SU-DHL-6 (cell line): ENCODE results near the gene IL6ST.

Source experiments
- H2AFZ ChIP-seq: fragments of 200-600 bp; sonication (generic); 2 replicates; pipeline ENCODE4 v1.6.1; 2014; ENCODE audit warnings: low read depth, mild to moderate bottlenecking, moderate library complexity, mixed read lengths, antibody characterized with exemption, low read length; ENCODE audit not compliant: severe bottlenecking
- H3F3A ChIP-seq: fragments of 200-600 bp; shearing (Covaris generic); 2 replicates; pipeline ENCODE4 v1.6.0; 2016; ENCODE audit warnings: antibody characterized with exemption, mild to moderate bottlenecking; ENCODE audit not compliant: insufficient read depth
- H3K27ac ChIP-seq: fragments of 200-600 bp; sonication (generic); 2 replicates; pipeline ENCODE4 v1.5.1; 2016; ENCODE audit warnings: low read depth, mild to moderate bottlenecking, low read length, moderate library complexity, mixed read lengths
- H3K27me3 ChIP-seq: fragments of 200-600 bp; sonication (generic), shearing (Covaris generic); 2 replicates; pipeline ENCODE4 v1.6.0; 2014; ENCODE audit warnings: mild to moderate bottlenecking, low read length
- H3K36me3 ChIP-seq: fragments of 200-600 bp; sonication (generic); 2 replicates; pipeline ENCODE4 v1.6.1; 2014; ENCODE audit warnings: mild to moderate bottlenecking, low read length, mixed read lengths
- H3K4me2 ChIP-seq: fragments of 300-600, 200-600 bp; shearing (Covaris generic), sonication (generic); 2 replicates; pipeline ENCODE4 v1.6.0; 2014; ENCODE audit warnings: low read length, low read depth, mild to moderate bottlenecking; ENCODE audit not compliant: poor library complexity, severe bottlenecking
- H3K4me3 ChIP-seq: fragments of 200-600 bp; sonication (generic); 2 replicates; pipeline ENCODE4 v1.5.1; 2014; ENCODE audit warnings: antibody characterized with exemption, low read length, mild to moderate bottlenecking, mixed read lengths; ENCODE audit not compliant: insufficient read depth, poor library complexity, severe bottlenecking
- H3K79me2 ChIP-seq: fragments of 200-600 bp; sonication (generic); 2 replicates; pipeline ENCODE4 v1.6.1; 2014; ENCODE audit warnings: mild to moderate bottlenecking, low read length, moderate library complexity; ENCODE audit not compliant: insufficient read depth
- H3K9ac ChIP-seq: fragments of 200-600 bp; sonication (generic); 2 replicates; pipeline ENCODE4 v1.7.0; 2014; ENCODE audit warnings: mild to moderate bottlenecking, low read length
- H3K9me2 ChIP-seq: fragments of 200-600 bp; sonication (generic); replicated peaks from 2 replicates; pipeline ENCODE4 v1.6.1; 2014; ENCODE audit warnings: low read length; ENCODE audit not compliant: insufficient read depth
- H3K9me3 ChIP-seq: fragments of 200-600 bp; sonication (generic); 2 replicates; pipeline ENCODE4 v1.6.1; 2014; ENCODE audit warnings: low read length, mixed read lengths; ENCODE audit not compliant: insufficient read depth
- H4K20me1 ChIP-seq: fragments of 200-600 bp; sonication (generic); 2 replicates; pipeline ENCODE4 v1.6.1; 2014; ENCODE audit warnings: low read depth, mild to moderate bottlenecking, antibody characterized with exemption, low read length, moderate library complexity, mixed read lengths
- EZH2phosphoT487 ChIP-seq: fragments of 200-600 bp; sonication (generic), shearing (Covaris generic); conservative IDR thresholded peaks from 2 replicates; pipeline ENCODE4 v1.6.1; 2018; ENCODE audit warnings: mild to moderate bottlenecking, antibody characterized with exemption, low read length, moderate library complexity, mixed read lengths
- TF ChIP-seq, protein P1 (sequence below): fragments of 200-600 bp; sonication (generic); IDR thresholded peaks from one replicate; pipeline ENCODE4 v1.5.1; 2017; ENCODE audit warnings: antibody characterized with exemption, mild to moderate bottlenecking, low read length, moderate library complexity; ENCODE audit not compliant: insufficient read depth, poor library complexity, severe bottlenecking

Gene IL6ST

GRCh38 chr5:55997742-55998351 lies 3.1 kb upstream of the IL6ST start:
- TF ChIP-seq EZH2phosphoT487 = no peak
- TF ChIP-seq, protein P1, sequence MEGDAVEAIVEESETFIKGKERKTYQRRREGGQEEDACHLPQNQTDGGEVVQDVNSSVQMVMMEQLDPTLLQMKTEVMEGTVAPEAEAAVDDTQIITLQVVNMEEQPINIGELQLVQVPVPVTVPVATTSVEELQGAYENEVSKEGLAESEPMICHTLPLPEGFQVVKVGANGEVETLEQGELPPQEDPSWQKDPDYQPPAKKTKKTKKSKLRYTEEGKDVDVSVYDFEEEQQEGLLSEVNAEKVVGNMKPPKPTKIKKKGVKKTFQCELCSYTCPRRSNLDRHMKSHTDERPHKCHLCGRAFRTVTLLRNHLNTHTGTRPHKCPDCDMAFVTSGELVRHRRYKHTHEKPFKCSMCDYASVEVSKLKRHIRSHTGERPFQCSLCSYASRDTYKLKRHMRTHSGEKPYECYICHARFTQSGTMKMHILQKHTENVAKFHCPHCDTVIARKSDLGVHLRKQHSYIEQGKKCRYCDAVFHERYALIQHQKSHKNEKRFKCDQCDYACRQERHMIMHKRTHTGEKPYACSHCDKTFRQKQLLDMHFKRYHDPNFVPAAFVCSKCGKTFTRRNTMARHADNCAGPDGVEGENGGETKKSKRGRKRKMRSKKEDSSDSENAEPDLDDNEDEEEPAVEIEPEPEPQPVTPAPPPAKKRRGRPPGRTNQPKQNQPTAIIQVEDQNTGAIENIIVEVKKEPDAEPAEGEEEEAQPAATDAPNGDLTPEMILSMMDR = no peak
- Histone ChIP-seq H3K79me2 (no peaks in the 10 kb centered on the region), H3K9me2 (no peaks in the 10 kb centered on the region), H3K27me3 (no peaks in the 10 kb centered on the region), H4K20me1 (no peaks in the 10 kb centered on the region), H3K9me3 (no peaks in the 10 kb centered on the region), H3F3A (0 out of 2 replicates have a peak, but pooled peaks cover 4% of the 10 kb centered on the region), H3K9ac (no peak overlapping the region), H3K4me2 (no peak overlapping the region), H3K4me3 (no peak overlapping the region), H3K36me3 (no peaks in the 10 kb centered on the region), H3K27ac (no peak overlapping the region), H2AFZ (no peak overlapping the region)

DNA sequence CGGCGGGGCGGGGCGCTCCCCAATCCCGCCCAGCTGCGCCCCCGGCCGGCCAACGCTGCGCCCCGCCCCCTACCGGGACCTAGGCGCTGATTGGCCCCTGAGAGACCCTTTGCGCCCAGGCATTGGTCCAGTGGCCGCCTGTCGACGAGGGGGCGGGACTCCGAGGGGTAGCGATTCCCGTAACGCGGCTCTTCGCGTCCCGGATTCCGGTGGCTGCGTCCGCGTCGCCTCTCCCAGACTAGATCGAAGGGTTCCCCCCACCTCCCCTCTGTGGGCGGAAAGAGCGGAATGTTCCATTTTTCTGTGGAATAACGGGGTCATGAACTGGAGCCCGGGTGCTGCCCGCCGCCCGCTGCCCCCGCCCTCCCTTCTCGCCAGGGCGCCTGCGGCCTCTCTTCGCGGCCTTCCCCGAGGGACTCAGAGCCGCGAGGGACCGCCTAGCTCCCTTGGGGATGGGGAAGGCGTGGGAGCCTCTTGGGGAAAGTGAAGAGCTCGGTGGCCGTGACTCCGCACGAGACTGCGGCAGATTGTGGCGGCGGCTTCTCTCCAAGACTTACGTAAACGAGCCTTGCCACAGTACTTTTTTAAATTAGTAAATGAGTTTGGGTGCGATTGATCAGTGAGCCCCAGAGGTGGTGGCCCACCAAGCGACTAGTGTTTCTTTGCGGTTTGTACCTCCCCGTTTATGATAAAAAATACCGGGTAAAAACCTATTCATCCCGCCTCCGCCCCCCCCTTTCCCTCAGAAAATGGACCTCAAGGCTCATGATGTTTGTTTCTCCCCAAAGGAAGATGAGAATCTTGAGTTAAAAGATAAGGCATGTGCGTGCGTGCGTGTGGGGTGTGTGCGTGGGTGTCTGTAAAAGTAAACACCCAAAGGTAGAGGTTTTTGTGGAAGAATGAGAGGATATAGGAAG lies 493 bp upstream of the IL6ST start:
- peak overlapping the region; percentile 93 for H2AFZ ChIP-seq
- TF ChIP-seq EZH2phosphoT487 = no peak
- TF ChIP-seq, protein P1 = no peak
- H3K9me2 ChIP-seq = no peaks in the 10 kb centered on the region
- H3F3A ChIP-seq = 0 out of 2 replicates have a peak, but pooled peaks cover 4% of the 10 kb centered on the region
- no peak overlapping the region for H3K27ac ChIP-seq
- no peaks in the 10 kb centered on the region for H3K27me3 ChIP-seq
- no peaks in the 10 kb centered on the region for H3K9me3 ChIP-seq
- no peaks in the 10 kb centered on the region for H3K36me3 ChIP-seq
- H3K9ac ChIP-seq = peak overlapping the region; percentile 79
- peak overlapping the region; percentile 98 for H3K4me2 ChIP-seq
- no peaks in the 10 kb centered on the region for H4K20me1 ChIP-seq
- no peaks in the 10 kb centered on the region for H3K79me2 ChIP-seq
- H3K4me3 ChIP-seq = peak overlapping the region; percentile 91

DNA sequence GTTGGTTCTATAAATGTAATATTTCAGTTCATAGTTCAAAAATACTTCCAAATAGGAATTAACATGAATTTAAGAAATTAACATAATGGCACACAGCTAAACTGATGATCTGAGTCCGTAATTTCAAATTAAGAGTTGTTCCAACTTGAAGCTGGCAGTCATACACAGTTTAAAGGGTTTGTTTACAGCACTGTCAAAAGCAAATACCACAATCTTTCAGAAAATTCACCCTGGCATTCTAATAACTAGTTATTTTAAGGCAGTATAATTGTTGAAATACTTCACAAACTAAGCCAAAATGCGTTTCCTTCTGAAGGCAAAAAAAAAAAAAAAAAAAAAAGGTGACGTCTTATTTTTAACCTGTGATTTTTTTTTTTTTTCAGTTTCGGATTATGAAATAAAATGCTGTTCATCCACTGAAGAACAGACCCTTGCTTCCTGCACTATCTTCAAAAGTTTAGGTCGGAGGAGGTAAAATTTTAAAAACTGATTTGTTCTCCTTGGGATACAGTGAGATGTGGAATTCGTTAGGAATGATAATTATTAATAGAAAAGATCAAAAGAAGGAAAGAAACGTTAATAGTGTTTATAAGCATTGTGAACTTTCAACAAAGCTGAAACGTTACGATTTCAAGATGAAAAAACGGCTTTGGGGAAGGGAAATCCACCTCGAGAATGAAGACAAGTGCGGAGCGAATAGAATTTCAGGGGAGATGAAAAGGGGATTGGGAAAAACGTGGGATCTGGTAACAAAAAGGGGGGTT lies 850 bp downstream of the IL6ST start:
- Histone ChIP-seq H3K79me2 (no peaks in the 10 kb centered on the region), H3K9ac (peak overlapping the region; percentile 79), H3K9me3 (no peaks in the 10 kb centered on the region), H3K27ac (no peak overlapping the region), H3F3A (0 out of 2 replicates have a peak, but pooled peaks cover 4% of the 10 kb centered on the region), H3K9me2 (no peaks in the 10 kb centered on the region), H4K20me1 (peaks cover 3% of the 10 kb centered on the region; the same call in 1 of the 2 replicates), H3K27me3 (no peaks in the 10 kb centered on the region), H2AFZ (peak overlapping the region; percentile 93), H3K36me3 (no peaks in the 10 kb centered on the region), H3K4me2 (peak overlapping the region; percentile 98), H3K4me3 (peak overlapping the region; percentile 91)
- TF ChIP-seq, protein P1 = no peak
